ENCODE measurements around the gene CHCHD6.

The CHCHD6 gene

DNA sequence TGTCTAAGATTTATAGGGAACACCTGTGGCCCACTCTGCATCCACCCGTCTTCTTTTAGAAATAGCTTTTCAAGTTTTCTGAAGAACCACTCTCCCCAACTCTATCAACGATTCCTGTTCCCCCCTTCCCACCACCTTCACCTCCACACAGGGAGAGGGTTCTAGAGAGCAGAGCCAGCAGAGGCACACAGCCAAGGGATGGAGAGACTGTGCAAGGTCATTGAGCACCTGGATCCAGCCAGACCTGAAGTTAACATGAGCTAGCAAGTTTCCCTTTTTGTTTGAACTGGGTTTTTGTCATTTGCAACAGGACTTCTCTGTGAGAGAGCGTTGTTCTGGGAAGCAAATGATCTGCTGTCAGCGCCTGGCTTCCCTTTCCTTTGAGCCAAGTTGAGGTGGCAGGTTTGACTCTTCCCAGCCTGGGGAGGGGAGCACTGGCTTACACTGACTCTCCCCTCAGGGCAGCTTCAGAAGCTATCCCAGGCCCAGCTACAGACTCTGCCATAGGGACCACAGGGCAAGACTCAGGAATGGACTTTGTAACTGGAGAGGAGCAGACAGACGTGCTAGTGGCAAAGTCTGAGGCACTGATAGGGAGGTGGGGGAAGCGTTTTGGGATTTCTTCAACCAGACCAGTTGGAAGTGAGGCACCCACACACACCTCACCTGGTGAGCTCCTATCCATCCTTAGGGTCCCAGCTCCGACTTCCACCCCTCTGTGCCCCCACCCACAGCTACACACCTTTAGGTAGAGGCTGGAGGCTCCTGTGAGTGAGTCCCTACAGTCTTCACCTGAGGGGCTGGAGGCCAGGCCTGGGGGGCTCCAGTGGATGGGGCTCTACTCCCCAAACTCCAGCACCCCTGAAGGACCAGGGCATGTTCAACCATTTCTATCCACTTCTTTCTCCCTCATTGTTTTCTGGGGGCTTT lies 259.5 kb downstream of the CHCHD6 start:
- DNase-seq = no peak

GRCh38 chr3:126964261-126964660 lies 260.2 kb downstream of the CHCHD6 start:
- DNase-seq = no peak

DNA sequence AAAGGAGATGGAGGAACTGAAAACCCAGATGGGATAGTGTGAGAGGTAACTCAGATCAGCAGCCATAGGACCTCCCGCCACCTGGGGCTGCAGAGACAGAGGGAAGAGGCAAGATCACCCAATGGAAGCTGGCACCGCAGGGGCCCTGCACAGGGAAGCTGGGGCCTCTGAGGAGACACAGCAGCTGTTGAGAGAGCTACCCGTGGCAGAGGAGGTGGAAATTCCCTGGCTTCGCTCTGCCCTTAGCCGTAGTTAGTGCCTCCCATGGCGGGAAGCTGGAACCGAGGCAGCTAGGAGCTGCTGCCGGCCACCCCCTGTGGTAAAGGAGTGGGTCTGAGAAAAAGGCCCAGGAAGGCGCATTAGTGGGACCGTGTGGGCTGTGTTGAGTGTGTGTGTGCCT lies 260.9 kb downstream of the CHCHD6 start:
- no peak for DNase-seq

- DNase-seq = no peak
These were observed 261.6 kb downstream of the CHCHD6 start for GRCh38 chr3:126965526-126966080.

DNA sequence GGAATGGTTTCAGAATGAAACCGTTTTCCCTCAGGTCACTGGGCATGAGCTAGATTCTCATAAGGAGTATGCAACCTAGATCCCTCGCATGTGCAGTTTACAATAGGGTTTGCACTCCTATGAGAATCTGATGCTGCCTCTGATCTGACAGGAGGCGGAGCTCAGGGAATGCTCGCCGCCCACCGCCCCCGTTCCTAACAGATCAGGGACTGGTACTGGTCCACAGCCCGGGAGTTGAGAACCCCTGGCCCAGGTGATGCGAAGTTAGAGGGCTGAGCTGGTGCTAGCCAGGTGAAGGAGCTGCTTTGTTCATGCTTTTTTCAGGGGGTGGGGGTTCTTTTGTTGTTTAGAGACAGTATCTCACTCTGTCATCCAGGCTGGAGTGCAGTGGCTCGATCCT lies 263.3 kb downstream of the CHCHD6 start:
- no peak for DNase-seq

- no peak for DNase-seq
These were observed 264.7 kb downstream of the CHCHD6 start for GRCh38 chr3:126968391-126969390.

- no peak for DNase-seq
These were observed 265.5 kb downstream of the CHCHD6 start for GRCh38 chr3:126969586-126969985.

DNA sequence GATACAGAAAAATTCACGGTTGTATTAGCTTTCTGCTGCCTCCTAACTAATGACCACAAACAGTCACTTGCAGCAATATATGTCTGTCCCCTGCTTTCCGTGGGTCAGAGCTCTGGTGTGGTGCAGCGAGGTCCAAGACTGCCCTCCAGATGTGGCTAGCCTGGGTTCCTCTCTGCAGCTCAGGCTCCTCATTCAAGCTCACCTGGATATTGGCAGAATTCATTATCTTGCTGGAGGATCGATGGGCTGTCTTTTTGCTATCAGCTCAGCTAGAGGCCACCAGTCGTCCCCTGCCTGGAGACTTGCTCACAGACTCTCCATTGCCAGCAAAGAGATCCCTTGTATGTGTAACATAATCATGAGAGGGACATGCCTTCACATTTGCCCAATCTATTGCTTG lies 266.1 kb downstream of the CHCHD6 start:
- DNase-seq = no peak

- DNase-seq = no peak
These were observed 266.9 kb downstream of the CHCHD6 start for GRCh38 chr3:126970921-126971320.

DNA sequence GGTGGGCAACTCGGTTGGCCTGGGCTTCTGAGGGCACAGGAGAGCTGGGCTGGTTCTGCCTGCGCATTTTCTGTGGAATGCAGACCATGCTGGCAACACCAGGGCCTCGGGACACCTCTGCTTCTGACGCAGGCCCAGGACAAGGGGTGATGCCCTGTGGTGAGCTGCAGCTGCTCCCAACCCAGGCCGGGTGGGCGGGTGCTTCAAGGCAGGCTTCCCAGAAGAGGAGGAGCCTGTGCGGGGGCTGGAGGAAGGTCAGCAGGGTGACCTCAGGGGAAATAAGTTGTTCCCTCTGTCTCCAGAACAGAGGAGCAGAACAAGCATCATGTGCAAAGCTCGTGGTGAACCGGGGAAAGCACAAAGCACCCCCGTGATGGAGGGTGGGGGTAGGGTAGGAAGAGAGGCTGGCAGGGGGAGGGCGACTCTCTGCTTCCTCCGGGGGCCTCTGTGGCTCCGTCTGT lies 267.9 kb downstream of the CHCHD6 start:
- DNase-seq = no peak

DNA sequence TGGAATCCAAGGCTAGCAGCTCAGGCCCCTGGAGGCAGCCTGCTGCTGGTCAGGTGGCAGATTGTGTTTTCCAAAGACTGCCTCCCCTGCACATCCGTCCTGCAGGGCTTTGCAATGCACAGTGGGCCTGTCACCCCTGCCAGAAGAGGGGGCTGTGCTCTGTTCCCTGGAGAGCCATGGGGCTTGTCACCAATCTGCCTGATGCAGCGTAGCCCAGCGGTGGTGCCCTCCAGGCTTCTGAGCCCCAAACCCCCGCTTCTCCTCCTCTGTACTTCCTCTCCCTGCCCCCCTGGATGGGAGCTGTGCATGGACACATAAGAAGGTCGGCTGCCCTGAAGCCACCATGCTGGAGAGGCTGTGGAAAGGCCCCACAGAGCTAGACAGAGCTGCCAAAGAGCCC lies 268.8 kb downstream of the CHCHD6 start:
- no peak for DNase-seq

DNA sequence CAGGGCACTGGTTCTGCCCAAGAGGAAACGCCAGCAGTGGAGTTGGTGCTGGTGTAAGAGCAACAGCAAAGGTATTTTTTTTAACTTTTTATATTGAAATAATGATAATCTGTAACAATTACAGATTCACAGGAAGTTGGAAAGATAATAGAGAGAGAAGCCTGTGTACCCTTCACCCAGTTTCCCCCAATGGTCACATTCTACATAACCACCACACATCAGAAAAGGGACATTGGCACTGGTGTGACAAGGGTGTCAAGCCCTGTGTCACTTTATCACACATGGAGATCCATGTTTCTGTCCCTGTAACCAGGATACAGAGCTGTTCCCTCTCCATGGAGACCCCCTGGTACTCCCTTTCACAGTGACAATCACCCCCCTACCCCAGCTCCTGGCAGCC lies 269.8 kb downstream of the CHCHD6 start:
- no peak for DNase-seq

GRCh38 chr3:126974756-126975155 lies 270.7 kb downstream of the CHCHD6 start:
- DNase-seq = no peak

DNA sequence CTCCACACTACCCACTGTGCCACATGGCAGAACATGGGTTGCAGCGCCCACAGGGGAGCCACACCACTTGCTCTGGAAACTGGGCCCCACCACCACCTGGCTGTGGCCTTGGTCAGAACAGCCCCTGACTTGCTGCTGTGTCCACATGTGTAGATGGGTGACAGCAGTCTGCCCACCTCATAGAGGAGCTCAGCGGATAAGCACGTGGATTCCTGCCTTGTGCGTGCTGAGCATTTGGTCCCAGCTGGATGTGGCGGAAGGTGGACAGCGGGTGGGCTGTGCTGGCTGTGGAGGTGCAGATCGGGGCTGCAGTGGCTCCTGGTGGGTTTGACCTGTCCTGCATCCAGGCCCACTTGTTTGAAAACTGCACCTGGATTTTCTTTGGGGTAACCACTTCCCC lies 272.9 kb downstream of the CHCHD6 start:
- DNase-seq = no peak

DNA sequence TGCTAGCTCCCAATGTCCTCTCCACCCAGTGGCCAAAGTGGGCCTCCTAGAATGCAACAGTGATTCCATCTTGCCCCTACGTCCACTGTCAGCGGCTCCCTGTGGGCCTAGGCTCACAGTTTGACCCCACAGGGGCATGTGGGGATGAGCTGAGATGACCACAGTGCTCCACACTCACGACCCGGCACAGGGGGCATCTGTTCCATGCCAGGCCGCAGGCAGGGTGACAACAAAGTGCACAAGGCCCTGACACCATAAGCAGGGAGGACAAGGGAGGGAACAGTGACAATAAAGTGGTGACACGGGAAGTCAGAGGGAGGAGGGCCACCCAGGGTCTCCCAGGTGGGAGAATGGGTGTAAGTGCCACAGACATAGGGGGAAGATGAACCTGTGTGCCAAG lies 273.8 kb downstream of the CHCHD6 start:
- no peak for DNase-seq

DNA sequence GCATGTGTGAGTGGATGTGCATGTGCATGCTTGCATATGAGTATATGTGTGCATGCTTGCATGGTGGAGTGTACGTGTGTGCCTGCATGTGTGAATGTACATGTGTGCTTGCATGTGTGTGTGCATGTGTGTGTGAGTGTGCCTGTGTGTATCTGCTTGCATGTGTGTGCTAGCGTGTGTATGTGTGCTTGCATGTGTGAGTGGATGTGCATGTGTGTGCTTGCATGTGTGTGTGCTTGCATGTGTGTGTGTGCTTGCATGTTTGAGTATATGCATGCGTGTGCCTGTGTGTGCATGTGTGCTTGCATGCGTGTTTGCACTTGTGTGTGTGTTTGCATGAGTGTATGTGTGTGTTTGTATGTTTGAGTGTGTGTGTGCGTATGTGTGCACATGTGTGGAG lies 274.3 kb downstream of the CHCHD6 start:
- no peak for DNase-seq

DNA sequence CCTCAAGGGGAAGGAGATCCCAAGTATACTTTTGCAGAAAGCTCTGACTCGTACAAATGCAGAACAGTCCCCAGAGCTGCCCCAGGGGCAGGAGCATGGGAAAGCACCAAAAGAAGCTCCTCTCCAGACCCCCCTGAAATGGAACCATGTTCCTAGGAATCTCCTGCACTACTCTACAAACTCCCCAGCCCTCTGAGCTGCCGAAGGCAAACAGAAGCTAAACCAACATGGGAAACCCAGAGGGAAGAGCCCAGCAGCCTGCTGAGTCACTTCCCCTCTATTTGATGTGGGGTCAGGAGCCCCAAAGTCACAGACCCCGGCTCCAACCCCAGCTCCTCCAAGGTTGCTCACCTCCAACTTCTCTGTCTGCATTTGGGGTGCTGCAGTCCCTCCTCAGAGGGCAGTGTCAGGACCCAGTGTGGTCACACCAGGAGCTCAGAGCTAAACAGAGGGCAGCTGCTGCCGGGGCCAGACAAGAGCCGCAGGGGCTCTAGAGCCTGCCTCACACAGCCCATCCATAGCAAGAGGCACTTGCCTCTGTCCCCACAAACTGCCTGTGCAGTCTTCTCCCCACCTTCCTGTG lies 275.1 kb downstream of the CHCHD6 start:
- DNase-seq = no peak

DNA sequence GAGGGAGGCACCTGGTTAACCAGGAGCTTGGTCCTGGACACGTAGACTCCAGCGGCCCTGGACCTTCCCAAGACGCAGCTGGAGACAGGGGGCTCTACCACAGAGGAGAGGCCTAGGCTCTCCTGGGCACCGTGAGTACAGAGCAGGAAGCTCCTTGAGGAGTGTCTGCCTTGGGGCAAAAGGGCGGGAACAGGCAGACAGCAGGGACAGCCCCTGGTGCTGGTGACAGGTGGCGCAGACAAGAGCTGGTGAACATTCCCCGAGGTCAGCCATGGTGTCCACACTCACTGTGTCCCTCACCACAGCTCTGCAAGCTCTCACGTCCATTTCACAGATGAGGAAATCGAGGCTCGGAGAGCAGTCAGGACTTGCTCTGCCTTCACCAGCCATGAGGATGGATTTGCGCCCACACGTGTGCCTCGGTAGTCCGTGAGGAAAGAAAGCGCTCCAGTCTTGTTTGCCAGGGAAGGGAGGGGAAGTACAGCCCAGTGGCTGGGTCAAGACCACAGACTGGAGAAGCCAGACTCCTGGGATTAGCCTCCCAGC lies 276.3 kb downstream of the CHCHD6 start:
- no peak for DNase-seq

GRCh38 chr3:126982126-126982470 lies 278.1 kb downstream of the CHCHD6 start:
- DNase-seq = no peak

GRCh38 chr3:126982471-126983175 lies 278.6 kb downstream of the CHCHD6 start, which contains the start of gene PLXNA1:
Gene PLXNA1 (plus strand): TSS chr3:126983115. CDS start chr3:126988594, 5,479 bp downstream.
- peak; percentile 72 for DNase-seq

DNA sequence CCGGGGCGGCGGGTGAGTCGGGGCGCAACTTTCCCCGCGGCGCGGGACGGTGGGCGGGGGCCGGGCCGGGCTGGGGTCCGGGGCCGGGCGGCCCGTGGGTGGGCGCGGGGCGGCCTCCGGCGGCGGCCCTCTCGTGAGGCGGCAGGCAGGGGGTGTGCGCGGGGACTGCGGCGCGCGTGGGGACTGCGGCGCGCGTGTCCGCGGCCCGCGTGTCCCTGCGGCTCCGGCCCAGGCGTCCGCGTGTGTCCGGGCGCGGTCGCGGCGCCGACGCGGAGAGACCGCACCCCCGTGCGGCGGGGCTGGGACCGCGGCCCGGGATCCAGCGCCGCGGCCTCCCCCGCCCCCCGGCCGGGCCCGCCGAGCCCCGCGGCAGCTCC lies 279.2 kb downstream of the CHCHD6 start:
- no peak for DNase-seq

Data from NCI-H1105 treated with DMSO at 0.1 percent for 48 hours (cell line).